Measurements from ENCODE around the gene MAPK12.

The MAPK12 gene

DNA sequence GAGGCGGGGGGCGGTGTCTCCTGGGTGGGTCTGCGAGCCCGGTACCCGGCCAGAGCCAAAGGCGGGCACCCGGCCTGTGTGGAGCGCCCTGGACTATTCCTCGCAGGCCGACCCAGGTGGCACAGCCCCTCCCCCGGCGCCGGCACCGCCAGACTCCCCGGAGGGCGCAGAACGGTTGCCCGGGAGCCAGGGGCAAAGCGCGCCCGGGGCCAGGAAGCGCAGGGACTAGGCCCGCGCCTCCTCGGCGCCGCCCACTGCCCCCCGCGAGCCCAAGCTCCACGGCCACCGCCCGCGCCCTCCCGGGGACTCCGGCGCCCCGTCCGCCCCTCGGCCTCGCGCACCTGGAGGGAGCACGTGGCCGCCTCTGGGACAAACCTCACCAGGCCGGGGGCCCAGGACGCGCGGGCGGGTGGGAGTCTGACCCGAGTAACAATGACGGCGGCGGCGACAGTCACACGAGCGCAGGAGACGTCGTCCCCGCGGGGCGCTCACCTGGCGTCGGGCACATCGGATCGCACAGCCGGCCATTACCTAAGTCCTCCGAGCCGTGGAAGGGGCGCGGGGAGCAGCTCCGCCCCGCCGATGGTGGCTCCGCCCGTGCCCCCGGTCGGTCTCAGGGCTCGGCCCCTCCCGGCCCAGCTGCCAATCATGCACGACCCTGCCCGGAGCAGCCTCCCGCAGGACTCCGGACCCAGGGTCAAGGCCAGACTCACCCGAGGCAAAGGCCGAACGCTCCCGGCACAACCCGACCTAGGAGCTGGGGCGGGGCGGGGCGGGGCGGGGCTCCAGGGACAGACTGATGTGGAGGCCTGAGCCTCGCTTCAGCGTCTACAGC is 38.5 kb upstream of the MAPK12 start:
- peak; percentile 100 for DNase-seq (ENCODE audit: low spot score)

- peak; percentile 80 for DNase-seq (ENCODE audit: low spot score)
These were observed 37.7 kb upstream of the MAPK12 start for GRCh38 chr22:50298937-50299784.

DNA sequence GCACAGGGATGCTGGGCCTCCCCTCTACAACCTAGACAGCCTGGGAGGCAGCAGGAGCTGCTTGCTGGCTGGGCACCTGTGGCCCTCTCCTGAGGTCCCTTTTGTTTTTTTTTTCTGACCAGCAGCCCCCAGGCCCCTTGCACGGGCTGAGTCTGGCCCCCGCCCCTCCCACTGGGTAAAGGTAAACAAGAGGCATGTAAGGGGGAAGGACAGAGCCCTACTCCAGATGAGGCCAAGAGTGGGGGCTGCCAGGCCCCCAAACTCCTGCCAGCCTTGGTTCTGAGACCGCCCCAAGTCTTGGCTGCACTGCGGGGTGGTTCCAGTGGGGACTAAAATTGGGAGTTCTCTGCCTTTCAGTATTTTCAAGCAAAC is 36.8 kb upstream of the MAPK12 start:
- DNase-seq (ENCODE audit: low spot score): no peak

GRCh38 chr22:50297510-50298265 is 36.2 kb upstream of the MAPK12 start:
- DNase-seq (ENCODE audit: low spot score): no peak

- no peak for DNase-seq (ENCODE audit: low spot score)
These were observed 35.4 kb upstream of the MAPK12 start for GRCh38 chr22:50296658-50297490.

DNA sequence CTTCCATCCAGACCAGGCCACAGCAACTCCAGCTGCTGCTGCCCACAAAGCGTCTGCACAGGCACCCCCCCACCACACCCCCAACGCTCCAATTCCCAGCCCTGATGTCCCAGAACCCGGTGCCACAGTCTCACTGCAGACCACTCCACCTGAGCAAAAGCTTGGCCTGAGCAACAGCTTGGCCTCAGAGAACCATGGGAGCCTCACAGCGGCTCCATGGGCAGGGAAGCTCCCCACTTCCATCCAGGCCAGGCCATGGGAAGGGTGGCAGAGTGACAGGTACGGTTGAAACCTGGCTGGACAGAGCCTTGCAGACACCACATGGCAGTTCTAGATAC is 32.8 kb upstream of the MAPK12 start:
- no peak for DNase-seq (ENCODE audit: low spot score)

DNA sequence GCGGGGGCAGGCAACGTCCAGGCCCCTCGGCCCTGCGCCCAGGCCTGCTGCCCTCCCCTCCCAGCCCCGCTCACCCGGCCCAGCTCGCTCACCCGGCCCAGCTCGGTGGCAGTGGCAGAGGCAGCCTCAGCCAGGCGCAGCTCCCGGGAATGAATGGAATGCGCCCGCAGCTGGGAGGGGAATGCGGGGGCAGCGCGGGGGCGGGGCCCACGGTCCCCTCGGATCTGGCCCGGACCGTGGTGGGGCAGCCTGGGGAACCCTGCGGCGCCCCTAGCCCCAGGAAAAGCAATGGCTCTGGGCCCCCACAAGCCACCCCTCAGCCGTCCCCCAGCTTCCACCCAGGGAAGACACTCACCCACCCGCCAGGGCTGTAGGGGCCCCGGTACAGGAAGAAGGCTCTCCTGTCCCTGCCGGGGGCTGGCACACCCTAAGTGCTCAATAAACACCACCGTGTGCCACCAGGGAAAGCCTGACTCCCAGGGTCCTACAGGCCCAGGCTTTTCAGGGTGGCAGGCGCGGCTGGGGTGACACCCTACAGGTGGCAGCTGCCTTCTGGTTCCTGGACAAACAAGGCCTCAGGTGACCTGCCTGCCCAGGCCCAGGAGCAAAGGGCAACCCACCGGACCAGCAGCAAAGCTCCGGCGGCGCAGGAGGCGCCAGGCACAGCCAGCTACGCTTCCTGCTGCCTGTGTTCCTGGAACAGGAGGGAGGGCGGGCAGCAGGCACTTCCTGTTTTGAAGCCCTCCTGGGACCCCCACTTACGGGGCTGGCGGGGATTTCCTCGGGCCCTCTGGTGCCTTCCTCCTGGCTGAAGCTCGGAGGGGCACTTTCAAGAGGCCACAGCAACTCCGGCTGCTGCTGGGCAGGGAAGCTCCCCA is 32.2 kb upstream of the MAPK12 start:
- DNase-seq (ENCODE audit: low spot score): peak; percentile 66

GRCh38 chr22:50292643-50293440 is 31.4 kb upstream of the MAPK12 start:
- DNase-seq (ENCODE audit: low spot score): no peak

DNA sequence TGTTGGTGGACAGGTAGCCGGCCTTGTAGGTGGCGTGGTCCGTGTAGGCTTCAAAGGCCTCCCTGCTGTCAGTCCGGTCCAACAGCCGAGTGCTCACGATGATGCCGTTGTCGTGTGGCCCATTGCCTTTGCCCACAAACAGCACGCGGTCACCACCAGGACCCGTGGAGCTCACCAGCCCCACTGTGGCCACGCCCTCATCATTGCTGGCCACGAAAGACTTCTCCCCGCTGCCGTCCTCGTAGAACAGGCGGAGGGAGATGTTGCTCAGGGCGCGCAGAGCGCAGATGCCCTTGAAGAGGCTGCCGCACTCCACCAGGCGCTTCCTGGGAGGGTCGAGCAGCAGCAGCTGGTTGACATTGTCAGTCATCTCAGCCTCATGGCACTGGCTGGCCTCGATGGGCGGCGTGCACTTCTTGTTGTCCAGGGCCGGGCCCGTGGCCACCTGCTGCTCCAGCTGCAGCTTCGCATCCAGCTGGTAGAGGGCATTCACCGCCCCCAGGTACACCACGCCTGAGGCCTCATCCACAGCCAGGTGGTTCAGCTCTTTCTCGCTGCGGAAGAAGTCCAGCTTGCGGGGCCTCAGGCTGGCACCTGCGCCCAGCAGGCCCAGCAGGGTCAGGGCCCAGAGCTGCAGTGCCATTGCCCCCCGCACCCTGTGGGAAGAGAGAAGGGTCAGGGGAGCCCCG is 28.6 kb upstream of the MAPK12 start:
- no peak for DNase-seq (ENCODE audit: low spot score)

GRCh38 chr22:50289151-50289941 is 27.9 kb upstream of the MAPK12 start:
- no peak for DNase-seq (ENCODE audit: low spot score)

DNA sequence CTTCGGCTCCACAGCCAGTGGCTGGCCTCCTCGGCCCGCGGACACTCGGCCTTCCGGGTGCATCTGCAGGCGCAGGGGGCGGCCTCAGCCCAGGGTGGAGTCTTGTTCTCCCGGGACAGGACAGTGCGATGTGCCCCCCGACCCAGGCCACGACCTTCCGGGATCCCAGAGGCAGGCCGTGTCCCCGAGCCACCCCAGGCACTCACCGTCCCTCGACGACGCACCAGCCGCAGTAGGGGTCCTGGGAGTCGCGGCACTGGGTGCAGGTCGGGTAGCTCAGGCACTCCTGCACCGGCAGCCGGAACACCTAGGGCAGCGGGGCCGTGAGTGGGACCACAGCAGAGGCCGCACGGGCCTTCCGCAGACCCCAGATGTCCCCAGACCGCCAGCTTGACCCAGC is 26.2 kb upstream of the MAPK12 start:
- DNase-seq (ENCODE audit: low spot score): no peak

DNA sequence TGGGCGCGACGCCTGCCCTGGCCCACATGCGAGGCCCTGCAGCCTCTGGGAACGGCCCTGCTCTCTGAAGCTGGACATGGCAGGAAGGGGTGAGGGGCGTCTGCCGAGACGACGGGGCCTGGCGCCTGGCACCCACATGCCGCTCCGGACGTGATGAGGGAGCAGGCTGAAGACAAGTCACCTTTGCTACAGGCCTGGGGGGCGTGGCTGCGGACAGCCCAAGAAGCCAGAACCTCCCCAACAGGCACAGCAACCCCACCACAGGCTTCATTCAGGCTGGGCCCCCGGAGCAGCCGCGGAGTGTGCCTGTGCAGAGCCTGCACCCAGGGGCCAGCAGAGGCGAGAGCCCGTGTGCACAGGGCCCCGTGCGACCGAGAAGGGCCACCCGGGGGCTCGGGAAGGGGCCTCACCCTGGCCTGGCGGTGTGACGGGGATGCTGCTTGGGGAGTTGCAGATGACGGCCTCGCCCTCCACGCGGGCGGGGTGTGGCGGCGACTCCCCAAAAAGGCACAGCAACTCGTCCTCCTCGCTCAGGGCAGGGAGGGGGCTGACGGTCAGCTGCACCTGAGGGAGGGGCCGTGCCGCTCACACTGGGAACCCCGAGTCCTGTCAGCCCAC is 25.3 kb upstream of the MAPK12 start:
- DNase-seq (ENCODE audit: low spot score): no peak

- DNase-seq (ENCODE audit: low spot score): no peak
These were observed 24.8 kb upstream of the MAPK12 start for GRCh38 chr22:50286275-50286674.

GRCh38 chr22:50285568-50286229 is 24.2 kb upstream of the MAPK12 start:
- DNase-seq (ENCODE audit: low spot score): no peak

DNA sequence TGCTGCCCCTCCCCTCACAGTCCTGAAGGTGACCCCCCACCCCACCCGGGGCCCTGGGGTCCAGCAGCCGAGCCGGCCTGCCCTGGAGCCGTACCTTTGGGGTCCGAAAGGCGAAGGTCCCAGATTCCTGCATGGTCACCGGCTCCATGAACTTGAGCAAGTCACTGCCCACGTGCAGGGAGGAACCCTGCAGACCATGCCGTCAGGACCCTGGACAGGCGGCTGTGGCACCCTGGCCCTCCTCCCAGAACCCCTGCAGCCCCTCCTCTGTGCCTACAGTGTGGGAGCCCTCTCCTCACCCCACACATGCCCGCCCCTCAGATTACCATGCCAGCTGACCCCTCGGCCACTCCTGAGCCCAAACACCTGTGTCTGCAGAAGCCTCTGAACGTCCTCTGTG is 23.0 kb upstream of the MAPK12 start:
- DNase-seq (ENCODE audit: low spot score): no peak

GRCh38 chr22:50283821-50284220 is 22.3 kb upstream of the MAPK12 start:
- DNase-seq (ENCODE audit: low spot score): no peak

GRCh38 chr22:50282361-50283155 is 21.1 kb upstream of the MAPK12 start:
- no peak for DNase-seq (ENCODE audit: low spot score)
